ENCODE measurements around the gene SLC1A5. TPM values are rescaled to one million over a fixed set of nuclear protein-coding genes. Genes with fewer than 3 reads are reported as not detected.

Gene SLC1A5
- polyA plus RNA-seq, 2 of the 4 experiments (the other 2 are of a cell fraction), result 184 to 302 TPM

- POLR2A ChIA-PET, result no interaction called here
- no peak for ATAC-seq
- no peak for FAIRE-seq
- H3K9me3 ChIP-seq, result no peaks in the 10 kb centered on the region
- 90% methylated on average over 13 of the region's 17 CpGs for WGBS (ENCODE audit: missing lambda C conversion rate)
- no peak overlapping the region for H3K4me2 ChIP-seq
- H3K27ac ChIP-seq, result no peak overlapping the region
- CTCF ChIA-PET, result interaction anchor here (0.7 to 12.9 kb wide), 13 partner anchors 10 to 195 kb away, joined by 3 to 205 read pairs (median 5); no protein-coding TSS in a partner anchor
- H3K4me1 ChIP-seq, result peaks cover 12% of the 10 kb centered on the region
- DNase-seq (ENCODE audit: low read depth in 1 of 2, low spot score in 1 of 2), result no peak
- TF ChIP-seq USF2 (IDR thresholded peaks at IDR 0.05) (no peak), CBX2 (IDR thresholded peaks at IDR 0.05; ENCODE audit: borderline replicate concordance, low read depth) (no peak), HDAC2 (IDR thresholded peaks at IDR 0.05) (no peak), RFX5 (IDR thresholded peaks at IDR 0.05) (no peak), ESRRA (IDR thresholded peaks at IDR 0.05; ENCODE audit: borderline replicate concordance, low read length) (no peak), RARB (CRISPR knock-in tag; IDR thresholded peaks at IDR 0.05) (no peak), EHMT2 (IDR thresholded peaks at IDR 0.05; ENCODE audit: low read depth) (no peak), HOXB13 (CRISPR knock-in tag; IDR thresholded peaks at IDR 0.05; ENCODE audit: low read depth) (no peak), HOXB5 (CRISPR knock-in tag; IDR thresholded peaks at IDR 0.05) (no peak), EP300 (IDR thresholded peaks at IDR 0.05) (no peak), ZSCAN20 (CRISPR knock-in tag; IDR thresholded peaks at IDR 0.05) (no peak), TFCP2L1 (CRISPR knock-in tag; IDR thresholded peaks at IDR 0.05) (no peak), CEBPB (IDR thresholded peaks at IDR 0.05) (no peak), FOSB (CRISPR knock-in tag; IDR thresholded peaks at IDR 0.05) (no peak)
- TF ChIP-seq, protein P1, sequence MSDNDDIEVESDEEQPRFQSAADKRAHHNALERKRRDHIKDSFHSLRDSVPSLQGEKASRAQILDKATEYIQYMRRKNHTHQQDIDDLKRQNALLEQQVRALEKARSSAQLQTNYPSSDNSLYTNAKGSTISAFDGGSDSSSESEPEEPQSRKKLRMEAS (IDR thresholded peaks at IDR 0.05), result no peak
- TF ChIP-seq, protein P2, sequence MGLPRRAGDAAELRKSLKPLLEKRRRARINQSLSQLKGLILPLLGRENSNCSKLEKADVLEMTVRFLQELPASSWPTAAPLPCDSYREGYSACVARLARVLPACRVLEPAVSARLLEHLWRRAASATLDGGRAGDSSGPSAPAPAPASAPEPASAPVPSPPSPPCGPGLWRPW (IDR thresholded peaks at IDR 0.05), result no peak
- H3K4me3 ChIP-seq, result no peak overlapping the region
Measured at GRCh38 chr19:46741447-46741846, 46.9 kb downstream of the SLC1A5 start.

- DNase-seq (ENCODE audit: low read depth in 1 of 2, low spot score in 1 of 2), result no peak
- TF ChIP-seq KDM1A (IDR thresholded peaks at IDR 0.05; ENCODE audit: low read depth), result no peak
- TF ChIP-seq, protein P3, sequence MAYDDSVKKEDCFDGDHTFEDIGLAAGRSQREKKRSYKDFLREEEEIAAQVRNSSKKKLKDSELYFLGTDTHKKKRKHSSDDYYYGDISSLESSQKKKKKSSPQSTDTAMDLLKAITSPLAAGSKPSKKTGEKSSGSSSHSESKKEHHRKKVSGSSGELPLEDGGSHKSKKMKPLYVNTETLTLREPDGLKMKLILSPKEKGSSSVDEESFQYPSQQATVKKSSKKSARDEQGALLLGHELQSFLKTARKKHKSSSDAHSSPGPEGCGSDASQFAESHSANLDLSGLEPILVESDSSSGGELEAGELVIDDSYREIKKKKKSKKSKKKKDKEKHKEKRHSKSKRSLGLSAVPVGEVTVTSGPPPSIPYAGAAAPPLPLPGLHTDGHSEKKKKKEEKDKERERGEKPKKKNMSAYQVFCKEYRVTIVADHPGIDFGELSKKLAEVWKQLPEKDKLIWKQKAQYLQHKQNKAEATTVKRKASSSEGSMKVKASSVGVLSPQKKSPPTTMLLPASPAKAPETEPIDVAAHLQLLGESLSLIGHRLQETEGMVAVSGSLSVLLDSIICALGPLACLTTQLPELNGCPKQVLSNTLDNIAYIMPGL (CRISPR knock-in tag; IDR thresholded peaks at IDR 0.05; ENCODE audit: borderline replicate concordance), result no peak
- TF ChIP-seq BCL3 (IDR thresholded peaks at IDR 0.05), result no peak
- TF ChIP-seq ZC3H11A (IDR thresholded peaks at IDR 0.05), result no peak
- no peak for TF ChIP-seq JUN (IDR thresholded peaks at IDR 0.05)
- TF ChIP-seq USF2 (IDR thresholded peaks at IDR 0.05), result no peak
- TF ChIP-seq CBX2 (IDR thresholded peaks at IDR 0.05; ENCODE audit: borderline replicate concordance, low read depth), result no peak
- no peak overlapping the region for H3K4me2 ChIP-seq
- H3K4me1 ChIP-seq, result peaks cover 5% of the 10 kb centered on the region
- H3K9me3 ChIP-seq, result no peaks in the 10 kb centered on the region
- ATAC-seq, result no peak; a peak in 1 of 6 replicates
- FAIRE-seq, result no peak
- POLR2A ChIA-PET, result no interaction called here
- WGBS (ENCODE audit: missing lambda C conversion rate), result 87% methylated on average over 14 of the region's 14 CpGs
- no peak overlapping the region for H3K27ac ChIP-seq
- H3K4me3 ChIP-seq, result no peak overlapping the region
- CTCF ChIA-PET, result interaction anchor here (0.5 to 12.9 kb wide), 5 partner anchors 11 to 101 kb away, joined by 3 to 205 read pairs (median 6); no protein-coding TSS in a partner anchor
Measured at GRCh38 chr19:46739290-46739771, 49.1 kb downstream of the SLC1A5 start.

Measured in A549 (cell line).